SK-N-SH treated with all-trans-retinoic acid at 6 μM for 48 hours (cell line): ENCODE results near the gene OPN4.

Experiments
- ATAC-seq: fragments of 200-7000 bp; cut with Tn5 transposase; 3 replicates; pipeline ENCODE4 v1.9.1; 2020; ENCODE audit warnings: mild to moderate bottlenecking, moderate library complexity
- ARNTL ChIP-seq: fragments of 450-650 bp; formaldehyde crosslinking; IDR thresholded peaks from 2 replicates; pipeline ENCODE4 v1.5.0; 2020; ENCODE audit warnings: low read depth, mild to moderate bottlenecking, moderate library complexity, borderline replicate concordance
- BACH2 ChIP-seq: fragments of 250-450 bp; sonication (Bioruptor Pico); IDR thresholded peaks from 2 replicates; pipeline ENCODE4 v1.9.0; 2021; ENCODE audit warnings: mild to moderate bottlenecking, borderline replicate concordance
- CREB5 ChIP-seq: fragments of 250-450 bp; sonication (Bioruptor Pico); IDR thresholded peaks from 2 replicates; pipeline ENCODE4 v1.5.1; 2020; ENCODE audit warnings: low read depth, mild to moderate bottlenecking, moderate library complexity
- CSDC2 ChIP-seq: fragments of 250-450 bp; sonication (Bioruptor Pico); IDR thresholded peaks from 2 replicates; pipeline ENCODE4 v1.5.0; 2020; ENCODE audit warnings: mild to moderate bottlenecking, moderate library complexity
- CSRNP3 ChIP-seq: fragments of 250-450 bp; sonication (Bioruptor Pico); IDR thresholded peaks from 2 replicates; pipeline ENCODE4 v1.5.1; 2021; ENCODE audit warnings: mild to moderate bottlenecking, moderate library complexity
- ESRRG ChIP-seq: fragments of 250-450 bp; sonication (Bioruptor Pico); IDR thresholded peaks from 2 replicates; pipeline ENCODE4 v1.6.1; 2021; ENCODE audit warnings: mild to moderate bottlenecking
- GLIS3 ChIP-seq: fragments of 250-450 bp; sonication (Bioruptor Pico); IDR thresholded peaks from 2 replicates; pipeline ENCODE4 v1.5.0; 2020; ENCODE audit warnings: mild to moderate bottlenecking, moderate library complexity
- ISL1 ChIP-seq: fragments of 250-450 bp; sonication (Bioruptor Pico); IDR thresholded peaks from 2 replicates; pipeline ENCODE4 v2.1.2; 2022; ENCODE audit warnings: mild to moderate bottlenecking, moderate library complexity
- OSR1 ChIP-seq: fragments of 250-450 bp; sonication (Bioruptor Pico); IDR thresholded peaks from 2 replicates; pipeline ENCODE4 v1.8.0; 2022; ENCODE audit warnings: moderate library complexity, mild to moderate bottlenecking, inconsistent platforms
- PATZ1 ChIP-seq: fragments of 250-450 bp; sonication (Bioruptor Pico); IDR thresholded peaks from 2 replicates; pipeline ENCODE4 v1.8.0; 2020; ENCODE audit warnings: mild to moderate bottlenecking, moderate library complexity, borderline replicate concordance
- POU6F1 ChIP-seq: fragments of 250-450 bp; sonication (Bioruptor Pico); IDR thresholded peaks from 2 replicates; pipeline ENCODE4 v1.8.0; 2021; ENCODE audit warnings: low read depth, mild to moderate bottlenecking, moderate library complexity, borderline replicate concordance
- PPARA ChIP-seq: fragments of 250-450 bp; sonication (Bioruptor Pico); IDR thresholded peaks from 2 replicates; pipeline ENCODE4 v1.5.0; 2020; ENCODE audit warnings: mild to moderate bottlenecking, borderline replicate concordance
- RARB ChIP-seq: fragments of 250-450 bp; sonication (Bioruptor Pico); IDR thresholded peaks from 2 replicates; pipeline ENCODE4 v1.8.0; 2021; ENCODE audit warnings: mild to moderate bottlenecking, moderate library complexity
- TCF4 ChIP-seq: fragments of 250-450 bp; sonication (Bioruptor Pico); IDR thresholded peaks from 2 replicates; pipeline ENCODE4 v1.8.0; 2021; ENCODE audit warnings: mild to moderate bottlenecking, moderate library complexity, borderline replicate concordance
- TOX ChIP-seq: fragments of 250-450 bp; sonication (Bioruptor Pico); IDR thresholded peaks from 2 replicates; pipeline ENCODE4 v1.8.0; 2021; ENCODE audit warnings: mild to moderate bottlenecking, moderate library complexity, borderline replicate concordance
- ZC3H10 ChIP-seq: fragments of 250-450 bp; sonication (Bioruptor Pico); IDR thresholded peaks from 2 replicates; pipeline ENCODE4 v1.5.1; 2021; ENCODE audit warnings: mild to moderate bottlenecking, moderate library complexity
- ZFP3 ChIP-seq: fragments of 250-450 bp; sonication (Bioruptor Pico); IDR thresholded peaks from 2 replicates; pipeline ENCODE4 v1.5.0; 2020; ENCODE audit warnings: mild to moderate bottlenecking, moderate library complexity
- ZFP30 ChIP-seq: fragments of 450-650 bp; formaldehyde crosslinking; IDR thresholded peaks from 2 replicates; pipeline ENCODE4 v1.5.0; 2022; ENCODE audit warnings: mild to moderate bottlenecking, moderate library complexity
- ZNF565 ChIP-seq: fragments of 450-650 bp; formaldehyde crosslinking; conservative IDR thresholded peaks from 2 replicates; pipeline ENCODE4 v1.5.0; 2020; ENCODE audit warnings: low read depth, mild to moderate bottlenecking, moderate library complexity
- ZNF70 ChIP-seq: fragments of 450-650 bp; formaldehyde crosslinking; IDR thresholded peaks from 2 replicates; pipeline ENCODE4 v1.5.0; 2020; ENCODE audit warnings: mild to moderate bottlenecking, moderate library complexity
- ZNF8 ChIP-seq: fragments of 450-650 bp; formaldehyde crosslinking; IDR thresholded peaks from 2 replicates; pipeline ENCODE4 v1.5.0; 2020; ENCODE audit warnings: mild to moderate bottlenecking, moderate library complexity

Gene OPN4

GRCh38 chr10:86670876-86671275, 16.5 kb downstream of the OPN4 start:
- ATAC-seq, result no peak
- no peak for TF ChIP-seq PATZ1 (CRISPR knock-in tag)

GRCh38 chr10:86671419-86671818, 17.1 kb downstream of the OPN4 start:
- no peak for ATAC-seq
- TF ChIP-seq TOX (CRISPR knock-in tag), result no peak
- TF ChIP-seq CREB5 (CRISPR knock-in tag), result no peak
- no peak for TF ChIP-seq ISL1
- no peak for TF ChIP-seq ZFP30
- TF ChIP-seq ESRRG (CRISPR knock-in tag), result no peak
- TF ChIP-seq ARNTL, result no peak

GRCh38 chr10:86671985-86672710, 17.8 kb downstream of the OPN4 start:
- TF ChIP-seq ZFP30 (no peak), ZC3H10 (CRISPR knock-in tag) (no peak), TCF4 (CRISPR knock-in tag) (no peak), ZNF70 (no peak), ZFP3 (CRISPR knock-in tag) (no peak), CREB5 (CRISPR knock-in tag) (no peak), ESRRG (CRISPR knock-in tag) (no peak), GLIS3 (CRISPR knock-in tag) (no peak), CSDC2 (no peak), OSR1 (no peak), BACH2 (CRISPR knock-in tag) (no peak), ZNF565 (CRISPR knock-in tag) (no peak), PATZ1 (CRISPR knock-in tag) (no peak)
- no peak for ATAC-seq

- no peak for ATAC-seq
- TF ChIP-seq TOX (CRISPR knock-in tag), result no peak
- no peak for TF ChIP-seq PPARA (CRISPR knock-in tag)
- TF ChIP-seq ZC3H10 (CRISPR knock-in tag), result no peak
- TF ChIP-seq TCF4 (CRISPR knock-in tag), result no peak
- TF ChIP-seq ESRRG (CRISPR knock-in tag), result no peak
- no peak for TF ChIP-seq ZNF8 (CRISPR knock-in tag)
- TF ChIP-seq CSRNP3 (CRISPR knock-in tag), result no peak
- TF ChIP-seq CREB5 (CRISPR knock-in tag), result no peak
- TF ChIP-seq CSDC2, result no peak
- no peak for TF ChIP-seq ISL1
- no peak for TF ChIP-seq PATZ1 (CRISPR knock-in tag)
- TF ChIP-seq RARB, result no peak
- TF ChIP-seq POU6F1 (CRISPR knock-in tag), result no peak
- TF ChIP-seq, all 23 proteins: peak for 0
Measured at GRCh38 chr10:86673216-86673826, 19.0 kb downstream of the OPN4 start.
